Cardiac fibroblast (primary cell): ENCODE measurements around the gene RORC.
"Not testable (repeated sequence)": the region's sequence is repeated elsewhere in the genome, so short reads cannot be mapped to it uniquely, and the experiment has no call there.

Source experiments
- DNase-seq, 2 donors: peaks; one replicate each; pipeline versions ENCODE4 v3.0.0 to v3.0.0-alpha.2; 2010; ENCODE audit warnings: low read depth in 2 of 2
- H3K4me3 ChIP-seq, 2 donors: replicated peaks in 1 of 2; 1 replicate in 1 of 2; 2 replicates in 1 of 2; pipeline ENCODE4 v1.5.1; 2011; ENCODE audit warnings: low read depth in 2 of 2, low read length in 2 of 2, mild to moderate bottlenecking in 2 of 2, moderate library complexity in 1 of 2
- TF ChIP-seq, protein P1 (sequence below): IDR thresholded peaks from one replicate; pipeline ENCODE4 v1.5.1; 2011; ENCODE audit warnings: low read depth, mild to moderate bottlenecking, low read length, inconsistent platforms

RORC gene

DNA sequence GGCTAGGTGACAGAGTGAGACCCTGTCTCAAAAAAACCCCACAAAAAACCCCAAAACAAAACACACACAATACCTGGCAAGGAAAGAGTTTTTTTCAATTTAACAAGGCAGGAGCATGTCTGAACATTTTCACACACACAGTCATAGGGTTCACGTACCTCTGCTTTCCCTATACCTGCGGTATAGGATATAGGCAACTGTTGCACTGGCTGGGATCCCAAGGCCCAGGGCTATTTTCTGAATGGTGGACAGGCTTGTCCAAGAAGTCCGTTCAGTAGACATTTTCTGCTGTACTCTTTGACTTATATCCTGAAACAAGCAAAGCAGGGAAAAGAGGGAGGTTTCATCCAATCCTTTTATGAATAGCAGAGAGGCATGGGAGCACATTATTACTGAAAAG lies 48.9 kb downstream of the RORC start:
- DNase-seq: no peak
- TF ChIP-seq, protein P1, sequence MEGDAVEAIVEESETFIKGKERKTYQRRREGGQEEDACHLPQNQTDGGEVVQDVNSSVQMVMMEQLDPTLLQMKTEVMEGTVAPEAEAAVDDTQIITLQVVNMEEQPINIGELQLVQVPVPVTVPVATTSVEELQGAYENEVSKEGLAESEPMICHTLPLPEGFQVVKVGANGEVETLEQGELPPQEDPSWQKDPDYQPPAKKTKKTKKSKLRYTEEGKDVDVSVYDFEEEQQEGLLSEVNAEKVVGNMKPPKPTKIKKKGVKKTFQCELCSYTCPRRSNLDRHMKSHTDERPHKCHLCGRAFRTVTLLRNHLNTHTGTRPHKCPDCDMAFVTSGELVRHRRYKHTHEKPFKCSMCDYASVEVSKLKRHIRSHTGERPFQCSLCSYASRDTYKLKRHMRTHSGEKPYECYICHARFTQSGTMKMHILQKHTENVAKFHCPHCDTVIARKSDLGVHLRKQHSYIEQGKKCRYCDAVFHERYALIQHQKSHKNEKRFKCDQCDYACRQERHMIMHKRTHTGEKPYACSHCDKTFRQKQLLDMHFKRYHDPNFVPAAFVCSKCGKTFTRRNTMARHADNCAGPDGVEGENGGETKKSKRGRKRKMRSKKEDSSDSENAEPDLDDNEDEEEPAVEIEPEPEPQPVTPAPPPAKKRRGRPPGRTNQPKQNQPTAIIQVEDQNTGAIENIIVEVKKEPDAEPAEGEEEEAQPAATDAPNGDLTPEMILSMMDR: no peak
- H3K4me3 ChIP-seq: no peak overlapping the region

DNA sequence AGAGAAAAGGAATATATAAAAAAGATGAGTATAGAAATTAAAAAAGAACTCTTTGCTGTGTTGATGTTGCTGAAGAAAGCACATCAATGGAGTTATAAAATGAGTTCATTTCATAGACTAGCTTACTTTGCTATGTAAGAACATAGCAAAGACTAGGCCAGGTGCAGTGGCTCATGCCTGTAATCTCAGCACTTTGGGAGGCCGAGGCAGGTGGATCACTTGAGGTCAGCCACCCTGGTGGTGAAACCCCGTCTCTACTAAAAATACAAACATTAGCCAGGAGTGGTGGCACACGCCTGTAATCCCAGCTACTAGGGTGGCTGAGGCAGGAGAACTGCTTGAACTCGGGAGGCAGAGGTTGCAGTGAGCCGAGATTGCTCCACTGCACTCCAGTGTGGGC lies 49.6 kb downstream of the RORC start:
- not testable (repeated sequence) for H3K4me3 ChIP-seq, DNase-seq

- not testable (repeated sequence) for DNase-seq, H3K4me3 ChIP-seq
These were observed 50.9 kb downstream of the RORC start for GRCh38 chr1:151780736-151781135.

DNA sequence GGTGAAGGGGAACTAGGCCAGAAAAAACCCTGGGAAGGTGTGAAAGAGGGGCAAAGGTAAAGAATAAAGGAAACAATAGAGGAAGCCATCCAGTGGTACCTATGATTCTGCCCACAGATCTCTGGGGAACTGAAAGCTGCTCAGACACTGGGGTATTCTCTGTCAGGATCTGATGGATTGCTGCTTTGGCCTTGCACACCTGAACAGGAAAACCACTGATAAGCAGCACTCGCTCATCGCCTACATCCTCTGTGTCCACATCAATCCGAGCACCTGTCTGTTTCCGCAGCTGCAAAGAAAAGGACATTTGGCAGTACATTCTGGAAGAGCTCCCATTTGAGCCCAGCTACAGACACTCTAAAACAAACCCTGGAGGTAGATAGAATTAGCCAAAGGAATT lies 51.8 kb downstream of the RORC start:
- no peak for DNase-seq
- H3K4me3 ChIP-seq: no peak overlapping the region
- TF ChIP-seq, protein P1: no peak

DNA sequence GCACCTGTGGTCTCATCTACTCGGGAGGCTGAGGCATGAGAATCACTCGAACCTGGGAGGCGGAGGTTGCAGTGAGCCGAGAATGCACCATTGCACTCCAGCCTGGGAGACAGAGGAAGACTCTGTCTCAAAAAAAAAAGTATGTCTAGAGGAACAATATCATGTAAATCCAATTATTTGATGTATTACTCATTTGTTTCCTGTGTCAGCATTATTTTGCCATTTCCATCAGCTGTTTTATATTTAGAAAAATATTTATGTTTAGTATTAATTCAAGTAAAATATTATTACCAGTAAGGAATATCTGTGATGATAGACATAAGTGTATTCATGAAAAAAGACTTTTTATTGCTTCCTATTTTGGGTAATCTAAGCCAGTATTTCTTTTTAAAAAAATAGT lies 54.3 kb downstream of the RORC start:
- H3K4me3 ChIP-seq: no peak overlapping the region
- TF ChIP-seq, protein P1: no peak
- DNase-seq: no peak

GRCh38 chr1:151776665-151777062 lies 54.9 kb downstream of the RORC start:
- no peak overlapping the region for H3K4me3 ChIP-seq
- DNase-seq: no peak
- TF ChIP-seq, protein P1: no peak

- TF ChIP-seq, protein P1: no peak
- DNase-seq: no peak
- no peak overlapping the region for H3K4me3 ChIP-seq
These were observed 55.5 kb downstream of the RORC start for GRCh38 chr1:151775894-151776664.
